SJCRH30 (cell line): ENCODE measurements around the gene RAB36. TPM values are rescaled to one million over a fixed set of nuclear protein-coding genes. Genes with fewer than 3 reads are reported as not detected.

ENCODE experiments used
- DNase-seq, 2 experiments: peaks; one replicate each; pipeline ENCODE4 v3.0.0-alpha.2; 2015 to 2020
- H3K27ac ChIP-seq: fragments of 250-450 bp; sonication (Bioruptor Pico); 2 replicates; pipeline ENCODE4 v1.5.1; 2020; ENCODE audit warnings: mild to moderate bottlenecking, moderate library complexity
- H3K27me3 ChIP-seq: fragments of 250-450 bp; sonication (Bioruptor Pico); 2 replicates; pipeline ENCODE4 v1.5.1; 2020; ENCODE audit warnings: mild to moderate bottlenecking, moderate library complexity
- H3K36me3 ChIP-seq: fragments of 250-450 bp; sonication (Bioruptor Pico); 2 replicates; pipeline ENCODE4 v1.5.1; 2020; ENCODE audit warnings: mild to moderate bottlenecking, moderate library complexity
- H3K4me1 ChIP-seq: fragments of 250-450 bp; sonication (Bioruptor Pico); 2 replicates; pipeline ENCODE4 v1.5.1; 2020; ENCODE audit warnings: mild to moderate bottlenecking, moderate library complexity
- H3K4me3 ChIP-seq: fragments of 250-450 bp; sonication (Bioruptor Pico); 2 replicates; pipeline ENCODE4 v1.5.1; 2020; ENCODE audit warnings: mild to moderate bottlenecking, moderate library complexity
- H3K9me3 ChIP-seq: fragments of 250-450 bp; sonication (Bioruptor Pico); replicated peaks from 2 replicates; pipeline ENCODE4 v1.5.1; 2020; ENCODE audit warnings: mild to moderate bottlenecking, moderate library complexity
- total RNA-seq: library from RNA; depleted of rRNA; stranded (reverse); fragments of >200 nt; shearing (Covaris generic); gene quantifications from 2 replicates; pipeline ENCODE4 v1.2.3, GENCODE V29; 2014

Gene RAB36
- total RNA-seq, 1 experiment from 2014 or later = not detected

- Histone ChIP-seq H3K27ac (no peak overlapping the region), H3K27me3 (no peaks in the 10 kb centered on the region), H3K36me3 (no peaks in the 10 kb centered on the region), H3K4me1 (peaks cover 51% of the 10 kb centered on the region), H3K4me3 (no peak overlapping the region), H3K9me3 (no peaks in the 10 kb centered on the region)
- no peak for DNase-seq
Observed at GRCh38 chr22:23105304-23105703, 40.0 kb upstream of the RAB36 start.

- Histone ChIP-seq H3K27me3 (no peaks in the 10 kb centered on the region), H3K4me1 (peaks cover 56% of the 10 kb centered on the region), H3K36me3 (no peaks in the 10 kb centered on the region), H3K27ac (no peak overlapping the region), H3K4me3 (no peak overlapping the region), H3K9me3 (no peaks in the 10 kb centered on the region)
- no peak for DNase-seq
Observed at GRCh38 chr22:23105919-23106318, 39.4 kb upstream of the RAB36 start.

DNA sequence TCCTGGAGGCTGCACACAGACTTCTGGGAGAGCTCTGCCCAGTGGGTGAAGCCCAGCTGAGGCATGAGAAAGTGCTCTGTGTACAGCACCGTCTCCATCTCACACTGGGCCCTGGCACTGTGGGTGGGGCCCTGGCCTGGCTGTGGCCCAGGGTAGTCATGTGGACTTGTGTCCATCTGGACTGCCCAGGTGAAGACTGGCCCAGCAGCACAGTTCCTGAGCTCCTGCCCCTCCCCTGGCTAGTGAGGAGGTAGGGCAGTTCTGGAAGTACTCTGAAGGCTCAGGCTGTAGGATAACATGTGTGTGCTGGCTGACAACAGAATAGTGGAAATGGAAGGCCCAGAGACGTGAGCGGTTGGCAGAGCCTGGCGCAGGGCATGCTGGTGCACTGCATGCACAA, 38.9 kb upstream of the RAB36 start:
- Histone ChIP-seq H3K36me3 (no peaks in the 10 kb centered on the region), H3K27me3 (no peaks in the 10 kb centered on the region), H3K9me3 (no peaks in the 10 kb centered on the region), H3K27ac (no peak overlapping the region), H3K4me3 (no peak overlapping the region), H3K4me1 (peaks cover 60% of the 10 kb centered on the region)
- no peak for DNase-seq

DNA sequence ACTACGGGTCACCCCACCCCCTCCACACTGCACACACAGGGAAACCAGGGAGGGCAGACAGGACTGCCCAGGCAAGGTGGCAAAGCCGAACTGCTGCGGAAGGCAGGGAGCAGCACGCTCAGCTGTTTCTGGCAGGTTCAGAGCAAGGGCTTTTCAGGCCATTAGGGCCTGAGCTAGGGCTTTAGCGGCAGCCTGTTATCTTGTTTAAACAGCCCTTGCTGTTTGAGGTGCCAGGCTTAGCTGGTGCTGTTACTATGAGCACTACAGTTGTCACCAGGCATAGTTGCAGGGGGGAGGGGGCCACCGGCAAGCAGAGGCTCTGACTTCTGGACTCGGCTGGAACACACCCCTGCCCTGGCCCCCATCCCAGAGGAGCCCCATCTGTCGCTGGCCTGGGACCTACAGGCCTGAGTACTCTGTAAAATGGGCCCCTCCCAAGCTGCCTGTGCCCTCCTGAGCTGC, 38.3 kb upstream of the RAB36 start:
- H3K36me3 ChIP-seq = no peaks in the 10 kb centered on the region
- no peak overlapping the region for H3K4me3 ChIP-seq
- DNase-seq = peak; percentile 38 to 48
- H3K4me1 ChIP-seq = peaks cover 61% of the 10 kb centered on the region
- H3K27ac ChIP-seq = peak overlapping the region; percentile 13; the same call in 1 of the 2 replicates
- H3K27me3 ChIP-seq = no peaks in the 10 kb centered on the region
- no peaks in the 10 kb centered on the region for H3K9me3 ChIP-seq

DNA sequence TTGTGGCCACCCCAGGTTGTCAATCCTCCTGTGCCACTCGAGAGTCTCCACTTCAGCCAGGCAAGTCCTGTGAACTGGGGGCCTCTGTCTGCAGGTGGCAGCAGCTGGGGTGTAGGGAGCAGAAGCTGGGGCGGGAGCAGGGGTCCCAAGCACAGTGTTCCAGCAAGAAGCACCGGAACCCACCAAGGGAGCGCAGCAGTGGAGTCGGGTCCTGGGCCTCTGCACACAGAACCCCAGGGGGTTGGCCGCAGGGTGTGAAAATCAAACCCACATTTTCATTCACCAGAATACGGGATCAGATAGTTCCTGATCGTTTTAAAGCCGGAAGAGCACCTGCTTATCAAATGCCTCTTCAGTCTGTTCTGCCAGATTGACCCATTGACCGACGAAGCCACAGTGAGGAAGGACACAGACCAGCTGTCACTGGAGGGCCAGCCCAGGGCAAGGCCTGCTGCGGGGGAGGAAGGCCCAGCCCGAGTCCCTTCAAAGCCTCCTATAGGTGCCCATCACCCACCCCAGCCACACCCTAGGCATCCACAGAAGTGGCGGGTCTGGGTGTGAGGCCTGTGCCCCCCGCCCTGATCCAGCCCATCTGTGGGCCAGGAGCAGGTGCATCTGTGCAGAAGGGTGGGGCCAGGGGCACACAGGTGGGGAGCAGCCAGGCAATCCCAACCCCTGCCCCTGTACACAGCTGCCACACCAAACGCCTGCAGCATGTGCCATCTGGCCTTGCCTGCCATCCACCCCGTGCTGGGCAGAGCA, 37.6 kb upstream of the RAB36 start:
- H3K9me3 ChIP-seq = no peaks in the 10 kb centered on the region
- no peaks in the 10 kb centered on the region for H3K36me3 ChIP-seq
- H3K27ac ChIP-seq = peak overlapping the region; percentile 13; the same call in 1 of the 2 replicates
- DNase-seq = peak in 1 of 2 experiments; percentile 51
- H3K27me3 ChIP-seq = no peaks in the 10 kb centered on the region
- peaks cover 63% of the 10 kb centered on the region for H3K4me1 ChIP-seq
- no peak overlapping the region for H3K4me3 ChIP-seq

DNA sequence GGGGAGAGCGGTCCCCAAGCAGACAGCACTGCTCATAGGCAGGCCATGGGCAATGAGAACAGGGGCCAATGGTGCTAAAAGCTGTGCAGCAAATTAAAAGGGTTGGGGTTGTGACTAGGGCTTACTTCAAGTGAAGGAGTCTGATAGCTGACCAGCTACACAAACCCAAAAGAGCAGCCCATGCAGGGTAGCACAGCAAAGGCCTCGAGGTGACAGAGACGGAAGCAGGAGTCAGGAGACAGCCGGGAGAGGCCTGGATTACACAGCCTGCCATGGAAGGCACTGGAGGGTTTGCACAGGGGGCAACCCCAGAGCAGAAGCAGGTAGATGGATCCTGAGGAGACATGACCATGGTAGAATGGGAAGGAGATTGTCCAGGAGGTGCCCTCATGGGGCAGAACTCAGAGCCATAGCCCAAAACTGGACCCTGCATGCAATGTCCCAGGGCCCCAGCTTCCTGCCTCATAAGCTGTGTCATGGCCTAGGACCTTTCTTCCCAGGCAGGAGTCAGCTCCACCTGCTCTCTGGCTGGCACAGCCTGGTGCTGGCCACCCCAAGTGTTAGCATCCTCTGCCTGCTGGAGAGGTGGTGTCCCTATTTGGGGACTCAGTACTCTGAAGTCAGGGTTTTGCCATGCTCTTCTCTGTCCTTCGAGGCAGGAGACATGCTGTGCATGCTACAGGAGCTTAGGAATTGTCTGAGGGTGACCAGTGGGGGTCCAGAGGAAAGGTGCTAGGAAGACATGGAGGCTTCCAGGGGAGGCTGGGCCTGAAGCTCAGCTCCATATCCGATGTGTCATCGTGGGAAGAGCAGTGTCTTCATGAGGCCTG, 36.8 kb upstream of the RAB36 start:
- peaks cover 71% of the 10 kb centered on the region for H3K4me1 ChIP-seq
- H3K36me3 ChIP-seq = no peaks in the 10 kb centered on the region
- H3K4me3 ChIP-seq = no peak overlapping the region
- H3K27me3 ChIP-seq = no peaks in the 10 kb centered on the region
- no peak overlapping the region for H3K27ac ChIP-seq
- no peaks in the 10 kb centered on the region for H3K9me3 ChIP-seq
- DNase-seq = no peak

- Histone ChIP-seq H3K4me1 (peaks cover 76% of the 10 kb centered on the region), H3K4me3 (no peak overlapping the region), H3K27me3 (no peaks in the 10 kb centered on the region), H3K9me3 (no peaks in the 10 kb centered on the region), H3K27ac (peak overlapping the region; percentile 98), H3K36me3 (no peaks in the 10 kb centered on the region)
- DNase-seq = no peak
Observed at GRCh38 chr22:23109079-23109347, 36.3 kb upstream of the RAB36 start.

DNA sequence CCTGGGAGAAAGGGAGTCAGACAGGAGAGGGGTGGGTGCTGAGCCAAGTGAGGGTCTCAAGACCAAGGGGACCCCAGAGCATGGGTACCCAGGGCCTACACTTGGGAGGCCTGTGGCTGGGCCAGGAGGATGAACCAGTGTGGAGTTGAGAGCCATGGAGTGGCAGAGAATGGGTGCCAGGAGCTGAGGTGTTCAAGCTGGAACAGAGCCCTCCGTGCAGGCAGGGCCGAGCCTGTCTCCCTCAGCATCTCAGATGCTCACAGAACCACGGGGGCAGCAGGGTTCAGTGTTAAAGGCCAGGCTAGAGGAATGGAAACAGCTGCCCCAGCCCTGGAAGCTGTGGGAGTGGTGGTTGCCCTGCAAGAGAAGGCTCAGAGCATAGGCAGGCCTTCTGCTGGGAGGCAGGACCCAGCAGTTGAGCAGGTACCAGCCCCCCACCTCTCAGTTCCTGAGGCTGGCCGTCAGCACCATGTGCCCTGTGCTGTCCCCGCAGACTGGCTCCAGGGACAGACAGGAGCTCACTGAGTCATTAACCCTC, 35.8 kb upstream of the RAB36 start:
- peak overlapping the region; percentile 98 for H3K27ac ChIP-seq
- peaks cover 81% of the 10 kb centered on the region for H3K4me1 ChIP-seq
- H3K27me3 ChIP-seq = no peaks in the 10 kb centered on the region
- H3K9me3 ChIP-seq = no peaks in the 10 kb centered on the region
- DNase-seq = peak; percentile 65 to 71
- H3K4me3 ChIP-seq = no peak overlapping the region
- H3K36me3 ChIP-seq = no peaks in the 10 kb centered on the region

- Histone ChIP-seq H3K9me3 (no peaks in the 10 kb centered on the region), H3K4me1 (peaks cover 90% of the 10 kb centered on the region), H3K27me3 (no peaks in the 10 kb centered on the region), H3K27ac (peak overlapping the region; percentile 98), H3K36me3 (no peaks in the 10 kb centered on the region), H3K4me3 (no peak overlapping the region)
- DNase-seq = peak; percentile 94 to 96
Observed at GRCh38 chr22:23110190-23110921, 34.9 kb upstream of the RAB36 start.

DNA sequence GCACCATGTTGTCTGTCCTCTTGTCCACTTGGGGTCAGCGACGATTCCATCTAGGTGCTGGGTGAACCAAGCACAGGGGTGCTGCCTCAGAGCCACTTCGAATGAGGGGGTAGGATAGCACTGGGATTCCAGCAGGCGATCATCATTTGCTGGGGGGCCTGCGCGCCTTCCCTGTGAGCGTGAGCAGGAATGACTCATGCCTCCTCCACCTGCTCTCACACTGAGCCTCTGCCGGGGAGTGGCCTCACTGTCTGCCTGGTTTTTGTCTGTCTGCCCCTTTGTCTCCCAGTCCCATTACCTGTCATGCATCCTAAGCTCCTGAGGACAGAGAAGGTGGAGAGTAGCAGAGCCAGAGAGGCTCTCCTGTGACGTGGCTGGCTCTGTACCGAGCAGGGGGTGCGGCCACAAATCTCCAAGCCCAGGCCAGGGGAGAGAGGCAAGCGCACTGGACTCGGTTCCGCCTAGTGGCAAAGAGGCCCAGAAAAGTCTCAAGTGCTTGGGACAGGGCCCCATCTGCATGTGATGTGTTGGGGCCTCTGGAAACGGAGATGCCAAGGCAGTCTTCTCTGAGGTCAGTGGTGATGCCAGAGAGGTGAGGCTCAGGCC, 34.3 kb upstream of the RAB36 start:
- peak; percentile 86 to 90 for DNase-seq
- no peaks in the 10 kb centered on the region for H3K27me3 ChIP-seq
- no peaks in the 10 kb centered on the region for H3K9me3 ChIP-seq
- H3K27ac ChIP-seq = peak overlapping the region; percentile 98
- no peak overlapping the region for H3K4me3 ChIP-seq
- no peaks in the 10 kb centered on the region for H3K36me3 ChIP-seq
- peaks cover 97% of the 10 kb centered on the region for H3K4me1 ChIP-seq

DNA sequence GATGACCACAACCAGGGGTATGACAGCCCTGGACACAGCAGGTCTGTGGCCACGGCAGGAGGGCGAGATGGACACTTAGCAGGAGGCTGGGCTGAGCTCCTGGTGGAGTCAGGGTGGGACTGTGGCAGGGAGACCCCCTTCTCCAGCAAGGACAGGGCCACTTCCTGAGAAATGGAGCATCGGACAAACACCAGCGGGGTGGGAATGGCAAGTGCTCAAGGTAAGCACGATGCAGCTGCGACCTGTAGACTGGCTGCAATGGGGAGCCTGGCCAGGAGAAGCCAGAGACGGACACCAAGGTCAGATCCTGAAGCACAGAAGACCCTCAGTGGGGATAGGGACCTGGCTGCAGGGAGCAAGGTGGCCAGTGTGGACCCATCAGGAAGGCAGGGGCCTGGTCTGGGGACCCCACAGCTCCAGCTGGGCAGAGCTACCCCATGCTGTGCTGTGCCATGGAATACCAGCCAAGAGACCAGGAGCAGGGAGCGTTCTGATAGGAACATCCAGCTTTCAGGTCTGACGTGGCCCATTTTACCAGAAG, 32.7 kb upstream of the RAB36 start:
- DNase-seq = no peak
- Histone ChIP-seq H3K27me3 (no peaks in the 10 kb centered on the region), H3K4me3 (no peak overlapping the region), H3K36me3 (no peaks in the 10 kb centered on the region), H3K4me1 (peaks cover 85% of the 10 kb centered on the region), H3K27ac (peak overlapping the region; percentile 98), H3K9me3 (no peaks in the 10 kb centered on the region)

GRCh38 chr22:23113067-23113846, 32.0 kb upstream of the RAB36 start:
- Histone ChIP-seq H3K9me3 (no peaks in the 10 kb centered on the region), H3K4me1 (peaks cover 78% of the 10 kb centered on the region), H3K27ac (peak overlapping the region; percentile 98), H3K36me3 (no peaks in the 10 kb centered on the region), H3K4me3 (no peak overlapping the region), H3K27me3 (no peaks in the 10 kb centered on the region)
- DNase-seq = peak; percentile 98 to 99

DNA sequence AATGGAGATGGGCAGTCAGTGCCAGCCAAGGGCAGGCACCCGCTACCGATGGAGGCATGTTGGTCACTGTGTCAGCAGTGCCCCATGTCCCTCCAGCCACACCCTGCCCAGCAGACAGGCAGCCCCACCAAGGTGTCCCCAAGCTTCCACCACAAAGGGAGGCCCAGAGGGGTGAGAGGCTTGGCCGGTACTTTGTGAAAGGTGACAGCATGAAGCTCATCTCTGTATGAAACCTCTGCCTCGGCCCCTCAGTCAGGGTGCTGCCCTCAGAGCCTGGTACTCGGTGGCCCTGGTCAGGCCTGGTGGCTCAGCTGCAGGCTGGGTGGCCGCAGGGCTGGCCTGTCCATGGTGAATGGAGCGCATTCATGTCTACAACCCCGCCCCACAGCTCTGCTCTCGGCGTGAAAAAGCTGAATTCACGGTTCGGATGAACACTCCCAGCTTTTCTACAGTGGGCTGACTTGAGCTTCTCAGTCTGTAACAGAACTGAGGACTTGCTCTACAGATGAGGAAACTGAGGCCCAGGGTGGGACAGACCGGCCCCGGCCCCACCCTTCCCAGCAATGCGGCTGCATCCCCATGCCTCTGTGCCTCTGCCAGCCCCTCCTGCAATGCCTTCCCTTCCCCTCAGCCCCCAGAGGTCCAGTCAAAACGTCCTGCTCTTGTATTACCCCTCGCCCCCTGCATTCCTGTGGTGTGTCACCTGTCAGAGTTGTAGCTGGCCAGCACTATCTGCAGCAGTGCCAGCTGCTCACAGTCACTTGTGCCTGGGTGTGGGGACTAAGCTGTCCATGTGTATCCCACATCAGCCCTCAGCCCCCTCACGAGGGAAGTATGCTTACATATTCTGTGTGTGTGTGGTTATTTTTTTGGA, 31.2 kb upstream of the RAB36 start:
- Histone ChIP-seq H3K27me3 (no peaks in the 10 kb centered on the region), H3K9me3 (no peaks in the 10 kb centered on the region), H3K27ac (peak overlapping the region; percentile 98), H3K36me3 (no peaks in the 10 kb centered on the region), H3K4me1 (peaks cover 70% of the 10 kb centered on the region), H3K4me3 (no peak overlapping the region)
- DNase-seq = peak; percentile 94
